ENCODE results near the gene GEN1.
A peak's percentile ranks its signal among the peaks of the same experiment; 100 is the strongest.

- TF ChIP-seq SP1 (IDR thresholded peaks at IDR 0.05) (no peak), PKNOX1 (IDR thresholded peaks at IDR 0.05) (no peak), FOXA1 (IDR thresholded peaks at IDR 0.05) (no peak), TARDBP (IDR thresholded peaks at IDR 0.05) (no peak), LEF1 (IDR thresholded peaks at IDR 0.05; ENCODE audit: borderline replicate concordance) (no peak), FOXK2 (IDR thresholded peaks at IDR 0.05) (no peak), ARNT (IDR thresholded peaks at IDR 0.05) (no peak), ELF4 (IDR thresholded peaks at IDR 0.05) (no peak), L3MBTL2 (conservative IDR thresholded peaks at IDR 0.05) (peak; percentile 74), FOXM1 (IDR thresholded peaks at IDR 0.05; ENCODE audit: borderline replicate concordance) (no peak), BHLHE40 (IDR thresholded peaks at IDR 0.05; ENCODE audit: borderline replicate concordance) (no peak), SUZ12 (IDR thresholded peaks at IDR 0.05) (no peak), CTBP1 (IDR thresholded peaks at IDR 0.05; ENCODE audit: borderline replicate concordance) (no peak)
Measured at GRCh38 chr2:17752892-17753802, 791 bp upstream of the GEN1 start.
